Stimulated activated naive B cell treated with anti-CD40 and anti-IgM and Interleukin-4, amounts not matched to agents 10 μg/mL and 1 μg/mL and 100 μg/mL, for 72 hours (primary cell): Measurements from ENCODE around the gene NUP35.

Experiments
- ATAC-seq, 2 donors: fragments of 150-1000 bp; cut with Tn5 transposase; replicated peaks; 2 replicates each; pipeline ENCODE4 v1.10.0; 2021; ENCODE audit warnings: moderate library complexity in 1 of 2
- DNase-seq: peaks from one replicate; pipeline ENCODE4 v3.0.0; 2021
- H3K27ac Mint-ChIP-seq: one replicate; pipeline ENCODE4 v1.8.0; 2022; ENCODE audit warnings: mild to moderate bottlenecking, mixed read lengths
- H3K27me3 Mint-ChIP-seq, 2 donors: one replicate each; pipeline ENCODE4 v1.8.0; 2022; ENCODE audit warnings: mixed read lengths in 2 of 2
- H3K36me3 Mint-ChIP-seq, 2 donors: one replicate each; pipeline ENCODE4 v1.8.0; 2022; ENCODE audit warnings: mixed read lengths in 2 of 2, mild to moderate bottlenecking in 1 of 2
- H3K4me1 Mint-ChIP-seq, 2 donors: one replicate each; pipeline ENCODE4 v1.8.0; 2022; ENCODE audit warnings: mixed read lengths in 2 of 2, mild to moderate bottlenecking in 1 of 2
- H3K4me3 Mint-ChIP-seq, 2 donors: one replicate each; pipeline ENCODE4 v1.8.0; 2022; ENCODE audit warnings: mild to moderate bottlenecking in 2 of 2, mixed read lengths in 2 of 2, moderate library complexity in 1 of 2
- H3K9me3 Mint-ChIP-seq, 2 donors: one replicate each; pipeline ENCODE4 v1.8.0; 2022; ENCODE audit warnings: mixed read lengths in 2 of 2, mild to moderate bottlenecking in 1 of 2

The NUP35 gene, protein sequence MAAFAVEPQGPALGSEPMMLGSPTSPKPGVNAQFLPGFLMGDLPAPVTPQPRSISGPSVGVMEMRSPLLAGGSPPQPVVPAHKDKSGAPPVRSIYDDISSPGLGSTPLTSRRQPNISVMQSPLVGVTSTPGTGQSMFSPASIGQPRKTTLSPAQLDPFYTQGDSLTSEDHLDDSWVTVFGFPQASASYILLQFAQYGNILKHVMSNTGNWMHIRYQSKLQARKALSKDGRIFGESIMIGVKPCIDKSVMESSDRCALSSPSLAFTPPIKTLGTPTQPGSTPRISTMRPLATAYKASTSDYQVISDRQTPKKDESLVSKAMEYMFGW

DNA sequence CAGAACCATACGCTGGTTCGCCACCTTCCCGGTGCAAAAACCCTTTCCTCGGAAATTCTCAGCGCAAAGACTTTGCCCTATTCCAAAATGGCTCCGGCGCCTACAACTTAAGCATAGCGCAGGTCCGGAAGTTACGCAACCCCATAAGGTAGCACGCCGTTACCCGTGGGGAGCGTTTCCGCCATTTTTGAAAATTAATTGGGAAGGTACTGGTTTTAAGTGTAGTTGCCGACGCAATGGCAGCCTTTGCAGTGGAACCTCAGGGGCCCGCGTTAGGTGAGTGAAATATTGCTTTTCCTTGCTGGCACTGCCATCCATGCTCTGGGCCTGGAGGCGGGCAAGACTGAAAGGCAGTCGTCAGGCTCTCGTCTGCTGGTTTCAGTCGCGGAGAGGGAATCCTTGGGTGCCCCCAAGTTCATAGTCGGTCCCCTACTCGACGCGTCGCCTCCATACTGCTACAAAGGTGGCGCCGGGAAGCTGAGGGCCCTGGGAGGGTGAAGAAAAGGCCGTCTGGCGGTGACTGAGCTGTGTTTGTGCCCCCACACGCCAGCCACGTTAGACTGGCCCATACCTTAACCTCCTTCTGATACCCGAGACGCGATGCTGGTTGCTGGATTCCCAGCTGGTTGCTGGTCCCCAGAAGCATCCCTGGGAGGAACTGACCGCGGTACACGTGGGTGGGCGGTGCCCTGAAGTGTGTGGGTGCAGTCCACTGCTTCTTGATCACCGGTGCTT is at the start of gene NUP35:
NUP35 (plus strand) TSS at position 222 of the 735 bp plus-strand sequence; CDS start at position 237, 15 bp downstream.
- Mint-ChIP-seq H3K27me3 (peaks cover 21 to 24% of the 10 kb centered on the region in 2 donors), H3K4me1 (peaks cover 6 to 16% of the 10 kb centered on the region in 2 donors), H3K27ac (peak within 1 kb of the TSS; percentile 98), H3K4me3 (peak within 1 kb of the TSS; percentile 95 to 99), H3K36me3 (peaks cover 0 to 5% of the 10 kb centered on the region in 2 donors), H3K9me3 (no peaks in the 10 kb centered on the region)
- ATAC-seq, result peak; percentile 96 to 97
- DNase-seq, result peak; percentile 73

DNA sequence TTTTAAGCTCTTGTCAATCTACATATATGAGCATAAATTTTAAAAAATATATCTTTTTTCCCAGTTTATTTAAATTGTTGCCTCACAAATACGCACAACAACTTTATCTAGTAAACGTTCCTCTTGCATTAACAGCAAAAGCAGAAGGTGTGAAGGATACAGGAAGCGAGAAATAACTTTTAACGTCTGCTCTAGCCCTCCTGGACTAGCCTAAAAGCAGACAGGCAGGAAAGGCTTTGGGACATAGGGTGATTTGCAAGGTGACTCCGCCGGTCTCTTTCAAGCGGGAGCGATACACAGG is 46.1 kb upstream of the NUP35 start:
- DNase-seq (no peak), ATAC-seq (peak in 1 of 2 donors; percentile 49)
- Mint-ChIP-seq H3K4me3 (peak overlapping the region; percentile 93), H3K36me3 (no peaks in the 10 kb centered on the region), H3K9me3 (no peaks in the 10 kb centered on the region), H3K27ac (no peak overlapping the region), H3K27me3 (peaks cover 0 to 6% of the 10 kb centered on the region in 2 donors), H3K4me1 (peaks cover 3 to 6% of the 10 kb centered on the region in 2 donors)

DNA sequence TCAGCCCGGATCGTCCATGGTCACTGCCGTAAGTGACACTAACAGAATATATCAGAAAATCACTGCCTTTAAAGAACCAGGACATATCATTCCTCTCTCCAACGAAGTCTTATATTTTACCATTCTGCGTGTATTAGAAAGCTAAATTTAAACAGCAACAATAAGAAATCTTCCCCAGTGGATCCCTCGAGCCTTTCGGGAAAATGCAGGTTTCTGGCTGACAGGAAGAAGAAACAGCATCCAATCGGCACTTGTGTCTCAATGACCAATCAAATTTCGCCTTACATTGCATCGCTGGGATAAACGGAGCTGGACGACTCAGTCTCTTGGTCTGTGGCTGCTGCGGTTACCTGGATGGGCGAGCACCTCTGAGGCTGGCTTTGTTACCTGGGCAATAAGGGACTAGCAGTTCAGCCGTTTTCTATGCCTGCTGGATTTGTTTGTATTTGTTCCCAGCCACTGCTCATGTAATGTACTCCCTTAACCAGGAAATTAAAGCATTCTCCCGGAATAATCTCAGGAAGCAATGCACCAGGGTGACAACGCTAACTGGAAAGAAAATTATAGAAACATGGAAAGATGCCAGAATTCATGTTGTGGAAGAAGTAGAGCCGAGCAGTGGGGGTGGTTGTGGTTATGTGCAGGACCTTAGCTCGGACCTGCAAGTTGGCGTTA is 45.6 kb upstream of the NUP35 start, which contains the start of gene DUSP19:
DUSP19 (plus strand) TSS at position 284 of the 675 bp plus-strand sequence; CDS start at position 471, 187 bp downstream.
- Mint-ChIP-seq H3K4me3 (peak within 1 kb of the TSS; percentile 93), H3K27ac (peak within 1 kb of the TSS; percentile 59), H3K27me3 (peaks cover 0 to 6% of the 10 kb centered on the region in 2 donors), H3K4me1 (peaks cover 3 to 6% of the 10 kb centered on the region in 2 donors), H3K36me3 (no peaks in the 10 kb centered on the region), H3K9me3 (no peaks in the 10 kb centered on the region)
- ATAC-seq (peak; percentile 88 to 90), DNase-seq (peak; percentile 81)

DNA sequence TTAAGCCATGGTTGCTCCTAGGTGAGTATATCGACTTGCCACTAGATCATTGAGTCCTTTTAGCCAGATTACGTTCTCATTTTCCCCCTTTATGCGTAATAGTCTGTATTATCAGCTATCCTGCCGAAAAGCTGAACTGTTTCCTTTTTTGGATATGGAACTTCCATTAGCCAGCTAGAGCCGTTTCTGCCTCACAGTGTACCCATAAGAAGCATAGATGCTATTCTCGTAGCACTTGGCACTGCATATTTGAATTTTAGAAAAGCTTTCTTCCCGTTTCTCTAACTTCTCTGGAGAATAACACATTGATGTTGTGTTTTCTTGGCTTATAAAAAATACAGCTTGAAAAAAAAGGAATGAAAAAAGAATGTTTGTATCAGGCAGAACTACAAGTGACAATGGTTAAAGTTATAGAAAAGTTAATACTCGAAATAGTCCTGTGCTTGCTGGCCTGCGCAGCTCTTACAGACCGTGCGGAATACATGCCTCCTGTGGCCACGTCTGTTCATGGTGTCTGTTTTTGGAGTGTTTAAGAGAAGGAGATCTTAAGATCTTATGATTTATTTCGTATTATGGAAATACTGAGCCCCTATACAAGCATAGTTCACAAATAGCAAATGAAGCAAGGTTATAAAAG is 45.0 kb upstream of the NUP35 start:
- Mint-ChIP-seq H3K36me3 (no peaks in the 10 kb centered on the region), H3K4me1 (peaks cover 3 to 6% of the 10 kb centered on the region in 2 donors), H3K27ac (no peak overlapping the region), H3K9me3 (no peaks in the 10 kb centered on the region), H3K27me3 (peaks cover 0 to 6% of the 10 kb centered on the region in 2 donors), H3K4me3 (peak overlapping the region; percentile 93)
- DNase-seq (no peak), ATAC-seq (peak; percentile 33 to 39)

DNA sequence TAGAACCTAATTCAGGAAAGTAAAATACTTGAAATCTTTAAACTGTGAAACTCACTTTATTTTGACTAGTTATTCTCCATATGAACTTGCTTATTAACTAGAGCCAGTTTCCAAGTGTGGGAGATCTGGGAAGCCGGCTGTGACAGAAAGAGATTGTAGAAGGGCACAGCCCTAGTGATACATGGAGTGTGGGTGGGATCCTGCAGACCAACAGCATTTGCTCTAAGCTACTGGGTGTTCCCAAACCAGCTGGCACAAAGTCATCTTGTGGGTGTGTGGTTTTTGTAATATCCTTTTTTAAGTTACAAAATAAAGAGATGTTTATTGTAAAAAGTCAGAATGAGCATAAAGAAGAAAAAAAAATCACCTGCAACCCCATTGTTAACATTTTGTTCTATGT is 42.3 kb upstream of the NUP35 start:
- DNase-seq (no peak), ATAC-seq (no peak)
- Mint-ChIP-seq H3K4me3 (no peak overlapping the region), H3K36me3 (no peaks in the 10 kb centered on the region), H3K9me3 (no peaks in the 10 kb centered on the region), H3K27ac (no peak overlapping the region), H3K27me3 (peaks cover 0 to 6% of the 10 kb centered on the region in 2 donors), H3K4me1 (peaks cover 3 to 6% of the 10 kb centered on the region in 2 donors)

DNA sequence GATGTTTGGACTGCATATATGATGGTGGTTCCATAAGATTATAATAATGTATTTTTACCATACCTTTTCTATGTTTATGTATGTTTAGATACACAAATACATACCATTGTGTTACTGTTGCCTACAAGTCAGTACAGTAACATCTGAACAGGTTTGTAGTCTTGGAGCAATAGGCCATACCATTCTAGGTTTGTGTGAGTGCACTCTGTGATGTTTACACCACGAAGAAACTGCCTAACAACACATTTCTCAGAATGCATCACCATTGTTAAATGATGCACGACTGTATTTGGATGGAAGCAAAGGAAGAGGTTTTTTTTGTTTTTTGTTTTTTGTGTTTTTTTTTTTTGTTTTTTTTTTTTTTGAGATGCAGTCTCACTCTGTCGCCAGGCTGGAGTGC is 36.2 kb upstream of the NUP35 start:
- Mint-ChIP-seq H3K9me3 (peaks cover 0 to 2% of the 10 kb centered on the region in 2 donors), H3K27ac (no peak overlapping the region), H3K36me3 (no peaks in the 10 kb centered on the region), H3K27me3 (no peaks in the 10 kb centered on the region), H3K4me3 (no peak overlapping the region), H3K4me1 (no peaks in the 10 kb centered on the region)
- ATAC-seq (no peak), DNase-seq (no peak)

DNA sequence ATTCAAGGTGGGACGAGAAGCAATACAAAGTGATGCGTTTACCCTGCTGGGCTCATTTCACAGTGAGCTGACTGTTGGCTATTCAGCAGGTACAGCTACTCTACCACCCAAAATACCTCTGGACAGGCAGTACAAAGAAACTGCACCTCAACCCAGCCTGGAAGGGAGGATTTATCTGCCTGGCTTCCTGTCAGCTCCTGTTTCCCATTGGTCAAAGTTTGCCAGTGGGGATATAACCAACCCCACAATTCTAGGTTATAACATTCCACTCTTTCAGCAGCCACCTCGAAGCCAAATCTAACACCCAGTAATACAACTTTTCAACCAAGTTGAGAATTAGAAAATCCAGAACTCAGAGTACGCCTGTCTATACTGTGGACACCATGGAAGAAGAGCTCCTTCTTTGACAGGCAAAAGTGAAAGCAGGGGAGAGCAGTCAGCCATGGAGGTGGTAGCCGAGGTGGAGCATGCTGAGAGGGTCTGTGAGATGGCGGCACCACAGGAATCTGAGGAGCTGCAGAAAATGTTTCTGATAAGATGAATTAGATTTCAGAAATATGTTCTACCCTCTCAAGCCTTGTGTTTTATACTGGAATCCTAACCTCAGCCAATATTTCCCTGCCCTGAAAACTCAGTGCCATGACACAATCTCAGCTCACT is 34.9 kb upstream of the NUP35 start:
- Mint-ChIP-seq H3K4me3 (peak overlapping the region in 1 of 2 donors; percentile 46), H3K9me3 (peaks cover 0 to 2% of the 10 kb centered on the region in 2 donors), H3K27me3 (no peaks in the 10 kb centered on the region), H3K27ac (no peak overlapping the region), H3K36me3 (no peaks in the 10 kb centered on the region), H3K4me1 (no peaks in the 10 kb centered on the region)
- DNase-seq (no peak), ATAC-seq (no peak)

DNA sequence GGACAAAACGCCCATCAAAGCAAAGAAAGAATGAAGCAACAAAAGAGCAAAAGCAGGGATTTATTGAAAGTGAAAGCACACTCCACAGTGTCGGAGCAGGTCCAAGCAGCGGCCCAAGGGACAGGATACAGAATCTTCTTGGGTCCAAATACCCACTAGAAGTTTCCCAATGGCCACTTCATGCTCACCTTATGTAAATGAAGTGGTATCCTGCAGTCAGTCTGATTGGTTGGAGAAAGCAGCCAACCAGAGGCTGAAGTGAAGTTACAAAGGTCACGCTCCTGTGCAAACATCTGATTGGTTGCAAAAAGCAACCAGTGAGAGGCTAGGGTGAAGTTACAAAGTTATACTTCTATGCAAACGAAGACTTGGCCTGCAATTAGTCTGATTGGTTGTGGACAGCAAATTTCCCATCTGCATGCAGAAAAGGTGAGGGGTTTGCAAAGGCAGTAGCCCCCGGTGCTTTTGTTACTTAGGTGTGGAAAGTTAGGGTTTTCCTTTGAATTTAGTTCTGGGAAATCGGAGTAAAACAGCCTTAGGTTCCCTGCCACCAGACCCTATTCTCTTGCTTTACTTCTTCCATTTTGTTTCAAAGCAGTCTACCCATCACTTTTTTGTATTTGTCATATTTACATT is 32.8 kb upstream of the NUP35 start:
- H3K4me1 Mint-ChIP-seq, result no peaks in the 10 kb centered on the region
- H3K36me3 Mint-ChIP-seq, result peaks cover 0 to under 1% of the 10 kb centered on the region in 2 donors
- DNase-seq (no peak), ATAC-seq (no peak)
- peaks cover 0 to 2% of the 10 kb centered on the region in 2 donors for H3K9me3 Mint-ChIP-seq
- no peak overlapping the region for H3K4me3 Mint-ChIP-seq
- no peak overlapping the region for H3K27ac Mint-ChIP-seq
- no peaks in the 10 kb centered on the region for H3K27me3 Mint-ChIP-seq

DNA sequence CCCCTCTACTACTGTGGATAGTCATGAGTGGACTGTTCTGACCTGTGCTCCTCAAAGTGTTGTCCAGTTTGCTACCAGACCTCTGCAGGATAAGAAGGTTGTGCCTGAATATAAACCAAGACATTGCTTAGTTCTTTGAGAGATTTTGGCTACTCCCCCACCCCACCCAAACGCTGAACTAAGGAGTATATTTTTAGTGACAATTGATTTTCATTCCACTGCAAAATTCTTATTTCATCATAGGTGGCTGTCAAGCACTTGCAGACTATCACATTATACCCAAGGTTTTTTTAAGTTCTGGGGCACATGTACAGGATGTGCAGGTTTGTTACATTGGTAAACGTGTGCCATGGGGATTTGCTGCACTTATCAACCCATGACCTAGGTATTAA is 32.3 kb upstream of the NUP35 start:
- DNase-seq (no peak), ATAC-seq (no peak)
- peaks cover 0 to 2% of the 10 kb centered on the region in 2 donors for H3K9me3 Mint-ChIP-seq
- H3K36me3 Mint-ChIP-seq, result peaks cover 0 to 2% of the 10 kb centered on the region in 2 donors
- H3K4me1 Mint-ChIP-seq, result no peaks in the 10 kb centered on the region
- H3K4me3 Mint-ChIP-seq, result no peak overlapping the region
- no peaks in the 10 kb centered on the region for H3K27me3 Mint-ChIP-seq
- H3K27ac Mint-ChIP-seq, result no peak overlapping the region

DNA sequence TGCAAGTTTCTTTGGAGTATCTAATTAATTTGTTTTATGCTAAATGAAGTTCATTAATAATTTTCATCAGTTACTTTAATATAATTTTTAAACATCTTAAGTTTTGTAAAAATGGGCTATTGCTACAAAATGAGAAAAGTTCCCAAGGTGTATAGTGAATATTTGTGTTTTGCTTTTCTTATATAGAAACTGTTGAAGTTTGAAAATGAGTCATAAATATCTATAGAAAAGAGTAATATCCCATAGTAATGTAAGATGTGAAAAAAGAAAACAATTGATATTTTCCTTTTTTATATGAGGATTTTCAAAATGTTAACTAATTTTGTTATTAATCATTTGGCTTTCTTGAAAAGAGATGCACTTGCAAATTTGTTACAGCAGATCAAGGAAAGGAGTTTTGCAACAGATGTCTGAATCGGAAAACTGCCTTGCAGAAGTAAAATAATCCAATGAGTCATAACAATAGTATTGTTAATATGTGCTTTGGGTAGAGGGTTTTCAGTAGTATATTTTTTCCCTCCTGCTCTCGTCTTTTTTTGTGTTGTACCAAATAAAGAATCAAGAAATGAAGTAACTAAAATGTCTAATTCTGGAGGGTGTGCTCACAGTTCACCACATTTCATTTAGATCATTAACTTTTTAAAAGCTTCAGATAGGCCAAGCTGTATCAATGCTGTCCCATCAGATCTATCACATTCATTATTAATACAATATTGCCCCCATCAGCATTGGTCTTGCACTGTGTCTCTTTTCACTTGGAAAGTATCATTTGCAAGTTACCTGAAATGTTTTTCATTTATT is 30.2 kb upstream of the NUP35 start:
- H3K9me3 Mint-ChIP-seq, result peaks cover 0 to 2% of the 10 kb centered on the region in 2 donors

DNA sequence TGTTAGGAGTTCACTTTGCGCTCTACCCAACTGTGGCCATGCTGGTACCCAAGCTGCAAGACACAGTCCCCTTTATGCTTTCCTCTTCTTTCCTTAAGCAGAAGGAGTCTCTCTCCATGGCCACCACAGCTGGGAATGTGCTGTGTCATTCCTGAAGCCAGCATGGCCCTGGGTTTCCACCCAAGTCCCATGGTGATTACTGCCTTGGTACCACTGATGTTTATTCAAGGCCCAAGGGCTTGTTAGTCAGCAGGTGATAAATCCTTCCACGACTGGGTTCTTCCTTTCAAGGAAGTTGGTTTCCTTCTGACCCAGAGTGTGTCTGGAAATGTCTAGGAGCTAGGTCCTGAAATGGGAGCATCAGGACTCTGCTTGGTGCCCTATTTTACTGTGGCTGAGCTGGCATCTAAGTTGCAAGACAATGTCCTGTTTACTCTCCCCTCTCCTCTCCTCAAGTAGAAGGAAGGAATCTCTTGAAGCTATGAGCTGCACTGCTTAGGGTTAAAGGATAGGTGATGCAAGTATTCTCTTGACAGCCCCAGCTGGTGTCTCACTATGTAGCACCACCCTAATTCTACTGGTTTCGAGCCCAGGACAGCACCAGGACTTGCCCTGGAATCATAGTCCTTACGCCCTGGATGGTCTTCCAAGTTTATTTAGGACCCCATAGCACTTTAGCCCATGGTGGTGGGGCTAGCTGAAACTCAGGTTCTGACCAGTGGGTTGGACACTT is 18.7 kb upstream of the NUP35 start:
- Mint-ChIP-seq H3K9me3 (peaks cover 0 to 1% of the 10 kb centered on the region in 2 donors), H3K36me3 (no peaks in the 10 kb centered on the region), H3K27ac (no peak overlapping the region), H3K4me1 (no peaks in the 10 kb centered on the region), H3K27me3 (peaks cover 29 to 46% of the 10 kb centered on the region in 2 donors), H3K4me3 (no peak overlapping the region)
- no peak for ATAC-seq
- DNase-seq, result no peak

More for the DNA sequence above, 30.2 kb upstream of the NUP35 start:
- Mint-ChIP-seq H3K27ac (no peak overlapping the region), H3K27me3 (no peaks in the 10 kb centered on the region), H3K36me3 (peaks cover 0 to 2% of the 10 kb centered on the region in 2 donors), H3K4me3 (no peak overlapping the region), H3K4me1 (no peaks in the 10 kb centered on the region)
- DNase-seq, result no peak
- ATAC-seq, result peak in 1 of 2 donors; percentile 34

DNA sequence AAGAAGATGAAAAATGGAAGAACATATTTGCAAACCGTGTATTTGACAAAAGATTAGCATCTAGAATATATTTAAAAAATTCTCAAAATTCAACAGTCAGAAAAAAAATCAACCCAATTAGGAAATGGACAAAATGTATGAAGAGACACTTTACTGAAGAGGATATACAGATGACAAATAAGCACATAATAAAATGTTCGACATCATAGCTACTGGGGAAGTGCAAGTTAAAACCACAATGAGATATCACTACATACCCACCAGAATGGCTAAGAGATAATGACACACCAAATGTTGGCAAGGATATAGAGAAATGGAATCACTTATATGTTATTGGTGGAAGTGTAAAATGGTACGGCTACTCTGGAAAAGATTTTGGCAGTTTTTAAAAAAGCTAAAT is 11.7 kb upstream of the NUP35 start:
- H3K27ac Mint-ChIP-seq, result no peak overlapping the region
- peaks cover 37 to 39% of the 10 kb centered on the region in 2 donors for H3K27me3 Mint-ChIP-seq
- H3K4me1 Mint-ChIP-seq, result no peaks in the 10 kb centered on the region
- ATAC-seq (no peak), DNase-seq (no peak)
- no peaks in the 10 kb centered on the region for H3K9me3 Mint-ChIP-seq
- no peak overlapping the region for H3K4me3 Mint-ChIP-seq
- H3K36me3 Mint-ChIP-seq, result no peaks in the 10 kb centered on the region
